Fibroblast of lung (primary cell): ENCODE results near the gene TMEM119. TPM values are rescaled to one million over a fixed set of nuclear protein-coding genes. Genes with fewer than 3 reads are reported as not detected.
A peak's percentile ranks its signal among the peaks of the same experiment; 100 is the strongest.

Experiments
- DNase-seq, 2 donors: peaks; one replicate each; pipeline versions ENCODE4 v3.0.0 to v3.0.0-alpha.2; 2010; ENCODE audit warnings: low read depth in 2 of 2
- H2AFZ ChIP-seq: 2 replicates; pipeline ENCODE4 v1.5.1; 2012; ENCODE audit warnings: low read length, control low read depth, inconsistent platforms
- H3K27ac ChIP-seq: 2 replicates; pipeline ENCODE4 v1.5.1; 2011; ENCODE audit warnings: low read length, control low read depth; ENCODE audit not compliant: insufficient read depth
- H3K27me3 ChIP-seq: 2 replicates; pipeline ENCODE4 v1.5.1; 2011; ENCODE audit warnings: mild to moderate bottlenecking, low read length; ENCODE audit not compliant: control insufficient read depth, insufficient read depth
- H3K36me3 ChIP-seq: 2 replicates; pipeline ENCODE4 v1.5.1; 2011; ENCODE audit warnings: low read length; ENCODE audit not compliant: control insufficient read depth, insufficient read depth
- H3K4me1 ChIP-seq: 2 replicates; pipeline ENCODE4 v1.5.1; 2011; ENCODE audit warnings: low read length; ENCODE audit not compliant: control insufficient read depth, insufficient read depth; ENCODE audit errors: extremely low read depth
- H3K4me2 ChIP-seq: 2 replicates; pipeline ENCODE4 v1.5.1; 2011; ENCODE audit warnings: low read length, control low read depth; ENCODE audit not compliant: insufficient read depth; ENCODE audit errors: extremely low read depth
- H3K4me3 ChIP-seq, 4 experiments: fragments of 200-600 bp in 1 of 4; sonication (generic) in 1 of 4; replicated peaks in 1 of 4; 2 replicates each; pipeline ENCODE4 v1.5.1; 2011 to 2016; ENCODE audit warnings: low read length in 4 of 4, low read depth in 3 of 4, mild to moderate bottlenecking in 3 of 4, control low read depth in 2 of 4, inconsistent platforms in 1 of 4, mixed read lengths in 1 of 4; ENCODE audit not compliant: insufficient read depth in 1 of 4; ENCODE audit errors: control extremely low read depth in 1 of 4
- H3K79me2 ChIP-seq: 2 replicates; pipeline ENCODE4 v1.5.1; 2012; ENCODE audit warnings: mild to moderate bottlenecking, low read length, inconsistent platforms; ENCODE audit not compliant: control insufficient read depth, insufficient read depth
- H3K9ac ChIP-seq: 2 replicates; pipeline ENCODE4 v1.5.1; 2011; ENCODE audit warnings: mild to moderate bottlenecking, low read length, control low read depth; ENCODE audit not compliant: insufficient read depth
- H3K9me3 ChIP-seq: 2 replicates; pipeline ENCODE4 v1.5.1; 2012; ENCODE audit warnings: low read depth, low read length; ENCODE audit not compliant: control insufficient read depth, insufficient read depth
- H4K20me1 ChIP-seq: 2 replicates; pipeline ENCODE4 v1.5.1; 2011; ENCODE audit warnings: low read length; ENCODE audit not compliant: control insufficient read depth, insufficient read depth; ENCODE audit errors: extremely low read depth
- CTCF ChIP-seq, 2 donors: IDR thresholded peaks in 1 of 2; conservative IDR thresholded peaks in 1 of 2; 1 replicate in 1 of 2; 2 replicates in 1 of 2; pipeline ENCODE4 v1.5.1; 2011 to 2012; ENCODE audit warnings: low read length in 2 of 2, control low read depth in 1 of 2, inconsistent platforms in 1 of 2, low read depth in 1 of 2, mild to moderate bottlenecking in 1 of 2
- EZH2 ChIP-seq: IDR thresholded peaks from 2 replicates; pipeline ENCODE4 v1.5.1; 2012; ENCODE audit warnings: low read length, control low read depth, mild to moderate bottlenecking; ENCODE audit errors: missing control alignments
- polyA plus RNA-seq, 2 donors: library from polyadenylated mRNA; depleted of rRNA in 1 of 2; stranded (reverse) in 1 of 2; unstranded in 1 of 2; fragments of >200 nt; gene quantifications; 2 replicates each; pipeline ENCODE4 v1.2.1, GENCODE V29; 2011 to 2012; ENCODE audit warnings: missing spikeins in 1 of 2
- total RNA-seq: library from RNA; depleted of rRNA; stranded (reverse); fragments of >200 nt; gene quantifications from 2 replicates; pipeline ENCODE4 v1.2.1, GENCODE V29; 2014

TMEM119 gene
- total and polyA plus RNA-seq, 2 donors (not counting 1 experiment from before 2014, with no cell fraction given) = 154 to 358 TPM

DNA sequence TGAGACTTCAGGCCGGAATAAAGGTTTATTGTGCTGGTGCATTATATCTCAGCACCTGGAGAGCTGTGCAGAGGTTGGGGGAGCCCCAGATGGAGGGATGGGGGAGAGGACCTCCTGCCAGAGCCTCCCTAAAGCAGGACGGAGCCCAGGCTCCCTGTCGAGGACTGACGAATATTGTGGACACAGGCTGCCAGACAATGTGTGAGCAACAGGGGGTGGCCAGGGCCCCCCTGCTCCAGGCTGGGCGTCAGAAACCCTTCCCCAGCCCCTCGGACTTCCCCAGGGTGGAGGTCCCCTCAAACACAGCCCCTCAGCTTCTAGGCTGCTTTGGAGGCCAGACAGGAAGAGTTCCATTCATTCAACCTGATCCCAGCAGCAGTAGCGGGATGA, 8.0 kb downstream of the TMEM119 start:
- Histone ChIP-seq H3K4me1 (peaks cover 4% of the 10 kb centered on the region), H3K36me3 (peaks cover 12% of the 10 kb centered on the region), H3K27ac (no peak overlapping the region), H3K79me2 (peaks cover 5% of the 10 kb centered on the region), H2AFZ (no peak overlapping the region), H3K4me2 (no peak overlapping the region), H3K27me3 (no peaks in the 10 kb centered on the region), H3K9ac (no peak overlapping the region), H4K20me1 (no peaks in the 10 kb centered on the region), H3K9me3 (no peaks in the 10 kb centered on the region), H3K4me3 (no peak overlapping the region)
- no peak for DNase-seq
- TF ChIP-seq CTCF (conservative IDR thresholded peaks at IDR 0.05 in 1 of 2, IDR thresholded peaks at IDR 0.05 in 1 of 2; ENCODE audit: low read depth in 1 of 2, low read length in 2 of 2) (no peak), EZH2 (no peak)

DNA sequence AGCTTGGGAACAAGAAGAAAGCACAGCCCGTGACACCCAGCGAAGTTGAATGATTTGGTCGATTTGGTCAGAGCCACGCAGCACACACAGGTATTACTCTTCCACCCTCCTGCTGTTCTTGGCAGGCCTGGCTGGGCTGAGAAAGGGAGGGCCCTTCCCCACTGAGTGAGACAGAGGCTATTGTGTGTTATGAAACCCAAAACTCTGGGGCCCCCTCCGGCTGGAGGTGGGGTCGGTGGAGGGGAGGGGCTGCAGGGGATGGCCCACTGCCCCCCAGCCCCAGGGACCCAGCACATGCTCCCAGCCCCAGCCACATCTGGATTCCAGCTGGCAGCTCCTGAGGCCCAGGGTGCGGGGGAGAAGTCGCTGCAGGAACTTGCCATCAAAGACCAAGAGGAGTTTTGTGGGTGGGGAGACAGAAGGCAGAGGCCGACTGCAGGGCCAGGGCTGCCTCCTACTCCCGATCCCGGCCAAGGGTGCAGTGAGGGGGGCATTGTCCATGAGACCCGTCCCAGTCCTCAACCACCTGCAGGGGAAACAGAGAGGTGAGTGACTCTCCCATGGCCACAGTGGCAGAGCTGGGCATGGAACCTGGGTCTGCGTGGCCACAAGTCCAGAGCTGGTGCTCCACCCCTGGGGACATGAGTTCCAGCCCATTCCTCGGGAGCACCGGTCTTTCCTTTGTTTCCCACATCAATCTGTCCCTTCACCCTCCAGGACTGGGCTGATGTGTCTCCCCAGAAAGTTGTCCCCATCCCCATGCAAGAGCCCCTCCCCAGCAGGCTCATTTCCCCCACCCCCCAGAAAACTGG, 8.7 kb downstream of the TMEM119 start:
- no peak overlapping the region for H3K4me3 ChIP-seq
- peaks cover 4% of the 10 kb centered on the region for H3K79me2 ChIP-seq
- DNase-seq = peak; percentile 53 to 74
- H3K27ac ChIP-seq = no peak overlapping the region
- H3K36me3 ChIP-seq = peaks cover 12% of the 10 kb centered on the region
- H4K20me1 ChIP-seq = no peaks in the 10 kb centered on the region
- H3K9ac ChIP-seq = no peak overlapping the region
- no peaks in the 10 kb centered on the region for H3K27me3 ChIP-seq
- no peaks in the 10 kb centered on the region for H3K9me3 ChIP-seq
- TF ChIP-seq CTCF (conservative IDR thresholded peaks at IDR 0.05 in 1 of 2, IDR thresholded peaks at IDR 0.05 in 1 of 2; ENCODE audit: low read depth in 1 of 2, low read length in 2 of 2) (no peak), EZH2 (no peak)
- H2AFZ ChIP-seq = no peak overlapping the region
- peaks cover 4% of the 10 kb centered on the region for H3K4me1 ChIP-seq
- H3K4me2 ChIP-seq = peak overlapping the region; percentile 38

DNA sequence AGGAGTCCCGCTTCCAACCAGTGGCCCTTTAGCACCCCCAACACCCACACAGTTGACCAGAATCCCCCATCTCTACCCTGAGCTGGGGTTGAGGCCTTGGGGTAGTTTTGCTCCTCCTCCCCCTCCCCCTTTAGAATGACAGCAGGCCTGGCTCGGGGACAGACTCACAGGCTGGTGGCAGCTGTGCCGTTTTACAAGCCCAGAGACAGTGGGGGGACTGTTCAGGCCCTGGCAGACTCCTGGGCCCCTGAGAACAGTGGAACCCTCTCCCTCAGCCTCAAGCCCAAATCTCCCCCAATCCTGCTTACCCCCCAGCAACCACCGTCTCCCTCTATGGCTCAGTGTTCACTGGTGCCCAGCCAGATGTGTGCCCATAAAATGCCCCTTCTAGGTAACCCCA, 10.1 kb downstream of the TMEM119 start:
- Histone ChIP-seq H3K27ac (no peak overlapping the region), H3K4me3 (no peak overlapping the region), H4K20me1 (no peaks in the 10 kb centered on the region), H2AFZ (no peak overlapping the region), H3K9ac (no peak overlapping the region), H3K4me2 (no peak overlapping the region), H3K9me3 (no peaks in the 10 kb centered on the region), H3K79me2 (no peaks in the 10 kb centered on the region), H3K36me3 (peaks cover 8% of the 10 kb centered on the region), H3K27me3 (no peaks in the 10 kb centered on the region), H3K4me1 (peaks cover 10% of the 10 kb centered on the region)
- no peak for TF ChIP-seq CTCF (conservative IDR thresholded peaks at IDR 0.05 in 1 of 2, IDR thresholded peaks at IDR 0.05 in 1 of 2; ENCODE audit: low read depth in 1 of 2, low read length in 2 of 2)
- no peak for TF ChIP-seq EZH2
- no peak for DNase-seq
